ENCODE data around the gene DHODH.

DHODH gene

GRCh38 chr16:72066747-72067146, 58.2 kb downstream of the DHODH start:
- H3K4me3 ChIP-seq (ENCODE audit: low read depth, low read length, poor library complexity, severe bottlenecking) = no peak overlapping the region
- H3K9me2 ChIP-seq (ENCODE audit: low read depth, low read length) = no peaks in the 10 kb centered on the region
- H3K9ac ChIP-seq (ENCODE audit: low read length) = no peak overlapping the region
- H3K27ac ChIP-seq (ENCODE audit: low read depth, low read length, poor library complexity, severe bottlenecking) = no peak overlapping the region
- no peaks in the 10 kb centered on the region for H3K4me1 ChIP-seq (ENCODE audit: insufficient read depth, low read length, severe bottlenecking)
- H4K20me1 ChIP-seq (ENCODE audit: insufficient read depth, low read length) = no peaks in the 10 kb centered on the region
- H3K79me2 ChIP-seq (ENCODE audit: insufficient read depth, low read length) = no peaks in the 10 kb centered on the region
- no peak overlapping the region for H2AFZ ChIP-seq (ENCODE audit: low read length)
- no peaks in the 10 kb centered on the region for H3K9me3 ChIP-seq (ENCODE audit: low read length)
- H3K36me3 ChIP-seq (ENCODE audit: insufficient read depth, low read length) = no peaks in the 10 kb centered on the region
- no peak overlapping the region for H3K4me2 ChIP-seq (ENCODE audit: low read length)
- H3K27me3 ChIP-seq (ENCODE audit: insufficient read depth, low read length) = 0 out of 2 replicates have a peak, but pooled peaks cover 7% of the 10 kb centered on the region
- no peaks in the 10 kb centered on the region for H3F3A ChIP-seq (ENCODE audit: insufficient read depth, low read length)
- no peak for TF ChIP-seq EZH2 (IDR thresholded peaks at IDR 0.05; ENCODE audit: borderline replicate concordance, low read length)
- peak; percentile 54 for TF ChIP-seq CTCF (IDR thresholded peaks at IDR 0.05; ENCODE audit: low read length)

GRCh38 chr16:72068930-72069329, 60.4 kb downstream of the DHODH start:
- H3K4me2 ChIP-seq (ENCODE audit: low read length) = no peak overlapping the region
- H3K9me3 ChIP-seq (ENCODE audit: low read length) = no peaks in the 10 kb centered on the region
- no peak overlapping the region for H3K4me3 ChIP-seq (ENCODE audit: low read depth, low read length, poor library complexity, severe bottlenecking)
- no peaks in the 10 kb centered on the region for H3K36me3 ChIP-seq (ENCODE audit: insufficient read depth, low read length)
- no peak overlapping the region for H3K9ac ChIP-seq (ENCODE audit: low read length)
- H3K4me1 ChIP-seq (ENCODE audit: insufficient read depth, low read length, severe bottlenecking) = no peaks in the 10 kb centered on the region
- H3K27ac ChIP-seq (ENCODE audit: low read depth, low read length, poor library complexity, severe bottlenecking) = no peak overlapping the region
- TF ChIP-seq CTCF (IDR thresholded peaks at IDR 0.05; ENCODE audit: low read length) (no peak), EZH2 (IDR thresholded peaks at IDR 0.05; ENCODE audit: borderline replicate concordance, low read length) (no peak)
- no peak overlapping the region for H2AFZ ChIP-seq (ENCODE audit: low read length)
- no peaks in the 10 kb centered on the region for H3K9me2 ChIP-seq (ENCODE audit: low read depth, low read length)
- no peaks in the 10 kb centered on the region for H4K20me1 ChIP-seq (ENCODE audit: insufficient read depth, low read length)
- H3F3A ChIP-seq (ENCODE audit: insufficient read depth, low read length) = no peaks in the 10 kb centered on the region
- H3K79me2 ChIP-seq (ENCODE audit: insufficient read depth, low read length) = no peaks in the 10 kb centered on the region
- 0 out of 2 replicates have a peak, but pooled peaks cover 7% of the 10 kb centered on the region for H3K27me3 ChIP-seq (ENCODE audit: insufficient read depth, low read length)

- Histone ChIP-seq H3K4me2 (ENCODE audit: low read length) (no peak overlapping the region), H3K9ac (ENCODE audit: low read length) (no peak overlapping the region), H3K79me2 (ENCODE audit: insufficient read depth, low read length) (no peaks in the 10 kb centered on the region), H3K27me3 (ENCODE audit: insufficient read depth, low read length) (no peaks in the 10 kb centered on the region), H3K9me2 (ENCODE audit: low read depth, low read length) (no peaks in the 10 kb centered on the region), H3F3A (ENCODE audit: insufficient read depth, low read length) (no peaks in the 10 kb centered on the region), H4K20me1 (ENCODE audit: insufficient read depth, low read length) (no peaks in the 10 kb centered on the region), H3K9me3 (ENCODE audit: low read length) (no peaks in the 10 kb centered on the region), H2AFZ (ENCODE audit: low read length) (no peak overlapping the region), H3K36me3 (ENCODE audit: insufficient read depth, low read length) (no peaks in the 10 kb centered on the region), H3K4me1 (ENCODE audit: insufficient read depth, low read length, severe bottlenecking) (no peaks in the 10 kb centered on the region), H3K4me3 (ENCODE audit: low read depth, low read length, poor library complexity, severe bottlenecking) (no peak overlapping the region), H3K27ac (ENCODE audit: low read depth, low read length, poor library complexity, severe bottlenecking) (no peak overlapping the region)
- TF ChIP-seq CTCF (IDR thresholded peaks at IDR 0.05; ENCODE audit: low read length) = no peak
- TF ChIP-seq EZH2 (IDR thresholded peaks at IDR 0.05; ENCODE audit: borderline replicate concordance, low read length) = no peak
These were observed 64.2 kb downstream of the DHODH start for GRCh38 chr16:72072514-72073342.

Measured in OCI-LY1 (cell line).